Mucosa of stomach (tissue), 1 donor: ENCODE measurements around the gene NFATC3.

ENCODE experiments used
- H3K27me3 ChIP-seq: one replicate; pipeline ENCODE4 v1.7.0; 2013; ENCODE audit warnings: mild to moderate bottlenecking, low read length; ENCODE audit not compliant: control insufficient read depth, insufficient read depth
- H3K36me3 ChIP-seq: one replicate; pipeline ENCODE4 v1.7.0; 2013; ENCODE audit warnings: low read length; ENCODE audit not compliant: control insufficient read depth, insufficient read depth
- H3K4me1 ChIP-seq: one replicate; pipeline ENCODE4 v1.7.0; 2013; ENCODE audit warnings: mild to moderate bottlenecking, low read length; ENCODE audit not compliant: control insufficient read depth, insufficient read depth
- H3K4me3 ChIP-seq: one replicate; pipeline ENCODE4 v1.7.0; 2013; ENCODE audit warnings: low read length
- H3K9ac ChIP-seq: one replicate; pipeline ENCODE4 v1.7.0; 2013; ENCODE audit warnings: mild to moderate bottlenecking, low read length, moderate library complexity
- H3K9me3 ChIP-seq: one replicate; pipeline ENCODE4 v1.7.0; 2013; ENCODE audit warnings: mild to moderate bottlenecking, low read length, moderate library complexity; ENCODE audit not compliant: control insufficient read depth
- donor health status: Pancreatic carcinoma.

The NFATC3 gene

GRCh38 chr16:68252383-68252782, 167.2 kb downstream of the NFATC3 start:
- H3K36me3 ChIP-seq = peaks cover 6% of the 10 kb centered on the region
- H3K4me1 ChIP-seq = no peaks in the 10 kb centered on the region

GRCh38 chr16:68253721-68254120, 168.6 kb downstream of the NFATC3 start:
- H3K36me3 ChIP-seq = peaks cover 6% of the 10 kb centered on the region
- no peaks in the 10 kb centered on the region for H3K27me3 ChIP-seq

More at GRCh38 chr16:68252383-68252782, 167.2 kb downstream of the NFATC3 start:
- no peaks in the 10 kb centered on the region for H3K9me3 ChIP-seq
- no peaks in the 10 kb centered on the region for H3K27me3 ChIP-seq
- H3K4me3 ChIP-seq = no peak overlapping the region
- H3K9ac ChIP-seq = no peak overlapping the region

DNA sequence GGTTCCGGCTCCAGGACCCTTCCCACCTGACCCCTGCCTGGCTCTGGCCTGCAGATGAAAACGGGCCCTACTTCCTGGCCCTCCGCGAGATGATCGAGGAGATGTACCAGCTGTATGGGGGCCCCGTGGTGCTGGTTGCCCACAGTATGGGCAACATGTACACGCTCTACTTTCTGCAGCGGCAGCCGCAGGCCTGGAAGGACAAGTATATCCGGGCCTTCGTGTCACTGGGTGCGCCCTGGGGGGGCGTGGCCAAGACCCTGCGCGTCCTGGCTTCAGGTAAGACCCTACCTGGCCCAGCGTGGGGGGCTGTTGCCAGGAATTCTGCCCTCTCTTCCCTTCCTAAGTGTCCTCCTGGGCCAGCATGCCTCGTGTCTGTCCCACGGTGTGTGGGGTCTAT, 170.5 kb downstream of the NFATC3 start:
- H3K4me1 ChIP-seq = peaks cover 5% of the 10 kb centered on the region
- no peaks in the 10 kb centered on the region for H3K27me3 ChIP-seq
- peaks cover 6% of the 10 kb centered on the region for H3K36me3 ChIP-seq
- no peak overlapping the region for H3K4me3 ChIP-seq
- H3K9ac ChIP-seq = no peak overlapping the region
- H3K9me3 ChIP-seq = no peaks in the 10 kb centered on the region

More at GRCh38 chr16:68253721-68254120, 168.6 kb downstream of the NFATC3 start:
- no peak overlapping the region for H3K9ac ChIP-seq
- no peak overlapping the region for H3K4me3 ChIP-seq
- peaks cover 5% of the 10 kb centered on the region for H3K4me1 ChIP-seq
- H3K9me3 ChIP-seq = no peaks in the 10 kb centered on the region

DNA sequence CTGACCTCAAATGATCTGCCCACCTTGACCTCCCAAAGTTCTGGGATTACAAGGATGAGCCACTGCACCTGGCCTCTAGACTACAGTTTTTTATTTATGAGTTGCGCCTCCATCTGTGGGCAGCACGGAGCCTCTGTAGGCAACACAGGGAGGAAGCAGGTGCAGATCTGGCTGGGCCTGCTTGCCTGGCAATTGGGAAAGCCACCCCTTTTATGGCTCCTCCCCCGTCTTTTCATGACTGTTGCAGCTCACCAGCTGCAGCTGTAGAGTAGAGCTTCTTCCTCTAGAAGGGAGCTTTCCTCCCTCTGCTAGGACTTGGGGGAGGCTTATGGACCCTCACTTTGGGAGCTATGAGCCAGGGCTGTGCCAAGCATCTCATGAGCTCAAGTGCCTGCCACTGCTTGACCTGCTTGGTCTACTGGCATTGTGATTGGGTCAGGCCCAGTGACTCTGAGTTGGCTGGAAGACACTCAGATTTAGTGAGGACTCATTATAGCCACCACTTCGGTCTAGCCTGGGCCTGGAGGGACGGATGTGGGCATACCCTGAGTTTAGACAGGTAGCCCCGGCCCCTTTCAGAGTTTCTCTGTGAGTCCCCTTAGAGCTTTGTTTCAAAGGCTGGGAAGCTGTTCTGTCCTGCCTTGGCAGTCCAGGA, 172.2 kb downstream of the NFATC3 start:
- Histone ChIP-seq H3K27me3 (no peaks in the 10 kb centered on the region), H3K9ac (no peak overlapping the region), H3K4me1 (peaks cover 5% of the 10 kb centered on the region), H3K4me3 (no peak overlapping the region), H3K36me3 (peaks cover 6% of the 10 kb centered on the region), H3K9me3 (no peaks in the 10 kb centered on the region)

DNA sequence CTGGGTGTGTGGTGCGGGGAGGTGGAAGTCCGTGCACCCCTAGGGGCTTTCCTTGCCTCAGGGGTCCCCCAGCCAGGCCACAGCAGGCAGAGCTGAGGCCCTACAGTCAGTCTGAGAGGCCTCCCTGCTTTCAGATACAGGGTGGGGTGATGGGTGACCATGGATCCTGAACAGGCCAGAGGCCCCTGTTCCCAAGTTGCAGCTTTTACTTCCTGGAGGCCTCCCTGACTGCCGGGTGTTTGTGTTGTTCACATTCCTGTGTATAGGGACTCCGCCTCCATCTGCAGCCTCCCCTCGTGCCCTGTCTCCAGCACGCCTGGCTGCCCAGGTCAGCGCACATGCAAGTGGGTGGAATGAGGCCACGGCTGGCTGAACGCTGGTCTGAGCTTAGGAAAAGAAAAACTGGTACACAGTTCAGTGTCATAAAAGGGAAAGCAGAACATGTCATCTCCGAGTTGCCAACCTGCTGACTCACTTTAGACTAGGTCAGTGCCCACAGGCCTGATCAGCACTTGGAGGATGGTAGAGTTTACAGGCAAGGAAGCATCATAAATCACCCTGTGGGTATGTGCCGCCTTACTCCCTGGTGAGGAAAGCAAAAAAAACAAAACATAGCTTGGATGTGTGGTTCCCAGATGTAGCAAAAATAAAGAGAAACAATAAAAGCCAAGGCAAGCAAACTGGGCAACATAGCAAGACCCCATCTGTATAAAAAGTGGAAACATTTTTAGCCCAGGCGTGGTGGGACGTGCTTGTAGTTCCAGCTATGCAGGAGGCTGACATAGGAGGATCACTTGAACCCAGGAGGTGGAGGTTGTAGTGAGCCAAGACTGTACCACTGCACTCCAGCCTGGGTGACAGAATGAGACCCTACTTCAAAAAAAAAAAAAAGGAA, 173.0 kb downstream of the NFATC3 start:
- H3K9ac ChIP-seq = no peak overlapping the region
- no peaks in the 10 kb centered on the region for H3K9me3 ChIP-seq
- H3K4me1 ChIP-seq = peaks cover 5% of the 10 kb centered on the region
- H3K36me3 ChIP-seq = peaks cover 6% of the 10 kb centered on the region
- no peaks in the 10 kb centered on the region for H3K27me3 ChIP-seq
- no peak overlapping the region for H3K4me3 ChIP-seq

GRCh38 chr16:68259007-68259825, 174.0 kb downstream of the NFATC3 start:
- Histone ChIP-seq H3K4me1 (peaks cover 11% of the 10 kb centered on the region), H3K27me3 (no peaks in the 10 kb centered on the region), H3K9me3 (no peaks in the 10 kb centered on the region), H3K9ac (no peak overlapping the region), H3K36me3 (peaks cover 6% of the 10 kb centered on the region), H3K4me3 (no peak overlapping the region)

- Histone ChIP-seq H3K4me1 (peaks cover 13% of the 10 kb centered on the region), H3K36me3 (no peaks in the 10 kb centered on the region), H3K9ac (peak overlapping the region; percentile 71), H3K9me3 (no peaks in the 10 kb centered on the region), H3K4me3 (no peak overlapping the region), H3K27me3 (no peaks in the 10 kb centered on the region)
These were observed 178.5 kb downstream of the NFATC3 start for GRCh38 chr16:68263559-68264127.

- Histone ChIP-seq H3K4me3 (peak within 1 kb of the TSS; percentile 56), H3K27me3 (no peaks in the 10 kb centered on the region), H3K9me3 (no peaks in the 10 kb centered on the region), H3K4me1 (peaks cover 13% of the 10 kb centered on the region), H3K36me3 (no peaks in the 10 kb centered on the region), H3K9ac (peak within 1 kb of the TSS; percentile 71)
These were observed 179.2 kb downstream of the NFATC3 start, which contains the start of gene SLC7A6 for GRCh38 chr16:68264128-68265077. SLC7A6 (plus strand) TSS chr16:68264526; CDS start chr16:68274727, 10,201 bp downstream.

- H3K9ac ChIP-seq = peak overlapping the region; percentile 71
These were observed 180.1 kb downstream of the NFATC3 start for GRCh38 chr16:68265078-68265920.

GRCh38 chr16:68267612-68268405, 182.6 kb downstream of the NFATC3 start:
- Histone ChIP-seq H3K4me3 (no peak overlapping the region), H3K36me3 (no peaks in the 10 kb centered on the region), H3K27me3 (no peaks in the 10 kb centered on the region), H3K4me1 (peaks cover 20% of the 10 kb centered on the region), H3K9me3 (no peaks in the 10 kb centered on the region), H3K9ac (no peak overlapping the region)

More at GRCh38 chr16:68265078-68265920, 180.1 kb downstream of the NFATC3 start:
- H3K36me3 ChIP-seq = no peaks in the 10 kb centered on the region
- H3K27me3 ChIP-seq = no peaks in the 10 kb centered on the region
- no peaks in the 10 kb centered on the region for H3K9me3 ChIP-seq
- peaks cover 13% of the 10 kb centered on the region for H3K4me1 ChIP-seq
- peak overlapping the region; percentile 56 for H3K4me3 ChIP-seq
